ENCODE data around the gene MOB1B. TPM values are rescaled to one million over a fixed set of nuclear protein-coding genes. Genes with fewer than 3 reads are reported as not detected.

Gene MOB1B
- total and polyA plus RNA-seq, 2 of the 13 experiments (the other 11 are each of a cell fraction or from before 2014, with no cell fraction given) = 3.9 to 4.0 TPM

DNA sequence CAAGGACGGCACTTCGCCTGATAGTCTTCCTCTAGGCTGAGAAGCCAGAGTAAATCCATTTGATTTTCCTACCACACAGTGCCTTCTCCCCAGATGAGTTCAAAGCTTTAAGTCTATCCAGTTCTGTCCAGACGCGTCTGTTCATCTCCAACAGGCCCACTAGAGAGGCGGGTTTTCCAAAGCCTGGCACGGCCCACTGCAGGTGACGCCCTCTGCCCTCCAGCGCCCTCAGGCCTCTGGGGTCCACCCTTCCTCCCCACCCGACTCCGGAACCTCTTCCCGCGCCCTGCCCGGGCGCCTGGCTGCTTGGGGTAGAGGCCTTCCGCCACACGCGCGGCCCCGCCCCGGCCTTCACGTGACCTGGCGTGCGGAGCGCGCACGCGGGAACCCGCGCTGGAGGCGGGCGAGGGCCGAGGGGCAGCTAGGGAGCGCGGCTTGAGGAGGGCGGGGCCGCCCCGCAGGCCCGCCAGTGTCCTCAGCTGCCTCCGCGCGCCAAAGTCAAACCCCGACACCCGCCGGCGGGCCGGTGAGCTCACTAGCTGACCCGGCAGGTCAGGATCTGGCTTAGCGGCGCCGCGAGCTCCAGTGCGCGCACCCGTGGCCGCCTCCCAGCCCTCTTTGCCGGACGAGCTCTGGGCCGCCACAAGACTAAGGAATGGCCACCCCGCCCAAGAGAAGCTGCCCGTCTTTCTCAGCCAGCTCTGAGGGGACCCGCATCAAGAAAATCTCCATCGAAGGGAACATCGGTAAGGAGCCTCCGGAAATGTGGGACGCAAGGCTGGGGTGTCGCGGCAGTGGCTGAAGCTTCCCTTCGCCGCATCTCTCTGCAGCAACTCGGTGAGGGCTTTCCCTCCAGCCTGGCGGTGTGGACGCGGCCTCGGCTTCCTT, 91.3 kb downstream of the MOB1B start, which contains the start of gene DCK (continued):
- TF ChIP-seq, protein P1, sequence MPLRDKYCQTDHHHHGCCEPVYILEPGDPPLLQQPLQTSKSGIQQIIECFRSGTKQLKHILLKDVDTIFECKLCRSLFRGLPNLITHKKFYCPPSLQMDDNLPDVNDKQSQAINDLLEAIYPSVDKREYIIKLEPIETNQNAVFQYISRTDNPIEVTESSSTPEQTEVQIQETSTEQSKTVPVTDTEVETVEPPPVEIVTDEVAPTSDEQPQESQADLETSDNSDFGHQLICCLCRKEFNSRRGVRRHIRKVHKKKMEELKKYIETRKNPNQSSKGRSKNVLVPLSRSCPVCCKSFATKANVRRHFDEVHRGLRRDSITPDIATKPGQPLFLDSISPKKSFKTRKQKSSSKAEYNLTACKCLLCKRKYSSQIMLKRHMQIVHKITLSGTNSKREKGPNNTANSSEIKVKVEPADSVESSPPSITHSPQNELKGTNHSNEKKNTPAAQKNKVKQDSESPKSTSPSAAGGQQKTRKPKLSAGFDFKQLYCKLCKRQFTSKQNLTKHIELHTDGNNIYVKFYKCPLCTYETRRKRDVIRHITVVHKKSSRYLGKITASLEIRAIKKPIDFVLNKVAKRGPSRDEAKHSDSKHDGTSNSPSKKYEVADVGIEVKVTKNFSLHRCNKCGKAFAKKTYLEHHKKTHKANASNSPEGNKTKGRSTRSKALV (CRISPR knock-in tag; IDR thresholded peaks at IDR 0.05) = no peak; the same call in 1 of the 2 replicates
- peak; percentile 73; the same call in 1 of the 2 replicates for TF ChIP-seq ELF3 (CRISPR knock-in tag; IDR thresholded peaks at IDR 0.05)
- peak; percentile 50; the same call in 1 of the 2 replicates for TF ChIP-seq RFXAP (CRISPR knock-in tag; IDR thresholded peaks at IDR 0.05; ENCODE audit: borderline replicate concordance)
- TF ChIP-seq KLF9 (CRISPR knock-in tag; IDR thresholded peaks at IDR 0.05; ENCODE audit: low read depth) = no peak
- TF ChIP-seq PAF1 (CRISPR knock-in tag; IDR thresholded peaks at IDR 0.05) = no peak
- TF ChIP-seq TFDP1 (CRISPR knock-in tag; IDR thresholded peaks at IDR 0.05; ENCODE audit: borderline replicate concordance) = peak; percentile 96
- peak; percentile 90 for TF ChIP-seq ASH2L (IDR thresholded peaks at IDR 0.05; ENCODE audit: insufficient read length, low read depth, low read length)
- no peak for TF ChIP-seq ZNF383 (CRISPR knock-in tag; IDR thresholded peaks at IDR 0.05; ENCODE audit: borderline replicate concordance)
- no peak for TF ChIP-seq PCBP1 (IDR thresholded peaks at IDR 0.05; ENCODE audit: borderline replicate concordance, low read depth, low read length)
- no peak for TF ChIP-seq NCOA5 (CRISPR knock-in tag; IDR thresholded peaks at IDR 0.05)
- TF ChIP-seq ZNF432 (CRISPR knock-in tag; IDR thresholded peaks at IDR 0.05; ENCODE audit: borderline replicate concordance) = no peak
- no peak for TF ChIP-seq PAWR (CRISPR knock-in tag; IDR thresholded peaks at IDR 0.05; ENCODE audit: borderline replicate concordance)
- TF ChIP-seq ZNF281 (CRISPR knock-in tag; IDR thresholded peaks at IDR 0.05; ENCODE audit: borderline replicate concordance) = no peak
- TF ChIP-seq POGZ (CRISPR knock-in tag; IDR thresholded peaks at IDR 0.05) = peak; percentile 76
- TF ChIP-seq, protein P2, sequence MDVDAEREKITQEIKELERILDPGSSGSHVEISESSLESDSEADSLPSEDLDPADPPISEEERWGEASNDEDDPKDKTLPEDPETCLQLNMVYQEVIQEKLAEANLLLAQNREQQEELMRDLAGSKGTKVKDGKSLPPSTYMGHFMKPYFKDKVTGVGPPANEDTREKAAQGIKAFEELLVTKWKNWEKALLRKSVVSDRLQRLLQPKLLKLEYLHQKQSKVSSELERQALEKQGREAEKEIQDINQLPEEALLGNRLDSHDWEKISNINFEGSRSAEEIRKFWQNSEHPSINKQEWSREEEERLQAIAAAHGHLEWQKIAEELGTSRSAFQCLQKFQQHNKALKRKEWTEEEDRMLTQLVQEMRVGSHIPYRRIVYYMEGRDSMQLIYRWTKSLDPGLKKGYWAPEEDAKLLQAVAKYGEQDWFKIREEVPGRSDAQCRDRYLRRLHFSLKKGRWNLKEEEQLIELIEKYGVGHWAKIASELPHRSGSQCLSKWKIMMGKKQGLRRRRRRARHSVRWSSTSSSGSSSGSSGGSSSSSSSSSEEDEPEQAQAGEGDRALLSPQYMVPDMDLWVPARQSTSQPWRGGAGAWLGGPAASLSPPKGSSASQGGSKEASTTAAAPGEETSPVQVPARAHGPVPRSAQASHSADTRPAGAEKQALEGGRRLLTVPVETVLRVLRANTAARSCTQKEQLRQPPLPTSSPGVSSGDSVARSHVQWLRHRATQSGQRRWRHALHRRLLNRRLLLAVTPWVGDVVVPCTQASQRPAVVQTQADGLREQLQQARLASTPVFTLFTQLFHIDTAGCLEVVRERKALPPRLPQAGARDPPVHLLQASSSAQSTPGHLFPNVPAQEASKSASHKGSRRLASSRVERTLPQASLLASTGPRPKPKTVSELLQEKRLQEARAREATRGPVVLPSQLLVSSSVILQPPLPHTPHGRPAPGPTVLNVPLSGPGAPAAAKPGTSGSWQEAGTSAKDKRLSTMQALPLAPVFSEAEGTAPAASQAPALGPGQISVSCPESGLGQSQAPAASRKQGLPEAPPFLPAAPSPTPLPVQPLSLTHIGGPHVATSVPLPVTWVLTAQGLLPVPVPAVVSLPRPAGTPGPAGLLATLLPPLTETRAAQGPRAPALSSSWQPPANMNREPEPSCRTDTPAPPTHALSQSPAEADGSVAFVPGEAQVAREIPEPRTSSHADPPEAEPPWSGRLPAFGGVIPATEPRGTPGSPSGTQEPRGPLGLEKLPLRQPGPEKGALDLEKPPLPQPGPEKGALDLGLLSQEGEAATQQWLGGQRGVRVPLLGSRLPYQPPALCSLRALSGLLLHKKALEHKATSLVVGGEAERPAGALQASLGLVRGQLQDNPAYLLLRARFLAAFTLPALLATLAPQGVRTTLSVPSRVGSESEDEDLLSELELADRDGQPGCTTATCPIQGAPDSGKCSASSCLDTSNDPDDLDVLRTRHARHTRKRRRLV (CRISPR knock-in tag; IDR thresholded peaks at IDR 0.05) = no peak
- no peak for TF ChIP-seq ZNF367 (CRISPR knock-in tag; IDR thresholded peaks at IDR 0.05; ENCODE audit: borderline replicate concordance)
- no peak for TF ChIP-seq PHF5A (CRISPR knock-in tag; IDR thresholded peaks at IDR 0.05; ENCODE audit: low read depth, unreplicated experiment)
- TF ChIP-seq HOXA7 (CRISPR knock-in tag; IDR thresholded peaks at IDR 0.05) = no peak
